WTC11 (cell line): ENCODE measurements around the gene FNDC3A. TPM values are rescaled to one million over a fixed set of nuclear protein-coding genes. Genes with fewer than 3 reads are reported as not detected.

Experiments used
- ATAC-seq: fragments of 200-7000 bp; cut with Tn5 transposase; 2 replicates; pipeline ENCODE4 v1.10.0; 2021; ENCODE audit warnings: mild to moderate bottlenecking, moderate library complexity
- CTCF ChIA-PET: fragments of 300-600 bp; sonication (Branson Sonifier 250); formaldehyde crosslinking; loops from one replicate; lab custom pipeline; 2021; ENCODE audit warnings: antibody characterized with exemption; lab: Charles Lee
- POLR2A ChIA-PET: fragments of 350-600 bp; sonication (Branson Sonifier 250); formaldehyde crosslinking; loops from one replicate; lab custom pipeline; 2021; ENCODE audit warnings: antibody characterized with exemption; lab: Charles Lee
- DNase-seq: peaks from one replicate; pipeline ENCODE4 v3.0.0; 2021; ENCODE audit warnings: low spot score
- H3K27ac Mint-ChIP-seq: 2 replicates; pipeline ENCODE4 v1.8.0; 2021; ENCODE audit warnings: mixed read lengths
- H3K27me3 Mint-ChIP-seq: 2 replicates; pipeline ENCODE4 v1.8.0; 2021; ENCODE audit warnings: low read depth, mild to moderate bottlenecking, moderate library complexity, mixed read lengths
- H3K36me3 Mint-ChIP-seq: 2 replicates; pipeline ENCODE4 v1.8.0; 2021; ENCODE audit warnings: mixed read lengths
- H3K4me1 Mint-ChIP-seq: 2 replicates; pipeline ENCODE4 v1.8.0; 2022; ENCODE audit warnings: mixed read lengths
- H3K4me3 Mint-ChIP-seq: 2 replicates; pipeline ENCODE4 v1.8.0; 2021; ENCODE audit warnings: mild to moderate bottlenecking, moderate library complexity, mixed read lengths
- H3K9me3 Mint-ChIP-seq: 2 replicates; pipeline ENCODE4 v1.8.0; 2021; ENCODE audit warnings: mixed read lengths
- AR ChIP-seq: fragments of 250-450 bp; sonication (Bioruptor Pico); IDR thresholded peaks from 2 replicates; pipeline ENCODE4 v1.9.0; 2021; ENCODE audit warnings: mild to moderate bottlenecking
- ARID4B ChIP-seq: sonication (generic); formaldehyde crosslinking; IDR thresholded peaks from 2 replicates; pipeline ENCODE4 v1.8.0; 2023; ENCODE audit warnings: missing genetic modification reagents, mild to moderate bottlenecking, borderline replicate concordance
- HMGA2 ChIP-seq: fragments of 250-450 bp; sonication (Bioruptor Pico); IDR thresholded peaks from 2 replicates; pipeline ENCODE4 v1.4.0; 2021; ENCODE audit warnings: mild to moderate bottlenecking, moderate library complexity
- JUN ChIP-seq: sonication (generic); formaldehyde crosslinking; IDR thresholded peaks from 2 replicates; pipeline ENCODE4 v1.8.0; 2023; ENCODE audit warnings: mild to moderate bottlenecking, missing genetic modification reagents
- KAT7 ChIP-seq: sonication (generic); formaldehyde crosslinking; IDR thresholded peaks from 2 replicates; pipeline ENCODE4 v1.8.1; 2023; ENCODE audit warnings: missing genetic modification reagents, mild to moderate bottlenecking, borderline replicate concordance
- TEAD4 ChIP-seq: sonication (generic); formaldehyde crosslinking; IDR thresholded peaks from 2 replicates; pipeline ENCODE4 v1.8.0; 2022; ENCODE audit warnings: mild to moderate bottlenecking, missing genetic modification reagents
- USF2 ChIP-seq: sonication (generic); formaldehyde crosslinking; IDR thresholded peaks from 2 replicates; pipeline ENCODE4 v1.8.1; 2023; ENCODE audit warnings: mild to moderate bottlenecking, missing genetic modification reagents, moderate library complexity
- ZNF121 ChIP-seq: sonication (generic); formaldehyde crosslinking; IDR thresholded peaks from 2 replicates; pipeline ENCODE4 v1.8.0; 2023; ENCODE audit warnings: missing genetic modification reagents
- ZNF532 ChIP-seq: fragments of 250-450 bp; sonication (Bioruptor Pico); IDR thresholded peaks from 2 replicates; pipeline ENCODE4 v1.9.0; 2021; ENCODE audit warnings: mild to moderate bottlenecking, borderline replicate concordance
- total RNA-seq: library from RNA; stranded (reverse); gene quantifications from 3 replicates; pipeline ENCODE4 v1.2.3, GENCODE V29; 2021

FNDC3A gene
- total RNA-seq, 1 experiment from 2014 or later = 24.8 TPM

GRCh38 chr13:49053215-49053614, 77.5 kb downstream of the FNDC3A start (continued):
- no peak for TF ChIP-seq ARID4B (CRISPR knock-in tag)
- TF ChIP-seq JUN (CRISPR knock-in tag) = no peak
- no peak for TF ChIP-seq TEAD4
- TF ChIP-seq AR = no peak

GRCh38 chr13:49053906-49054305, 78.2 kb downstream of the FNDC3A start:
- peak; percentile 76 for ATAC-seq
- ChIA-PET POLR2A (no interaction called here), CTCF (no interaction called here)
- H3K36me3 Mint-ChIP-seq = peaks cover 23% of the 10 kb centered on the region
- TF ChIP-seq USF2 (CRISPR knock-in tag) (0 out of 2 replicates have a peak, but pooled peaks have one; percentile 32), HMGA2 (CRISPR knock-in tag) (no peak)
- peaks cover 25% of the 10 kb centered on the region for H3K9me3 Mint-ChIP-seq
- peaks cover 53% of the 10 kb centered on the region for H3K4me1 Mint-ChIP-seq
- H3K27me3 Mint-ChIP-seq = no peaks in the 10 kb centered on the region
- no peak overlapping the region for H3K4me3 Mint-ChIP-seq
- H3K27ac Mint-ChIP-seq = peak overlapping the region; percentile 71
- no peak for DNase-seq

- peaks cover 54% of the 10 kb centered on the region for H3K4me1 Mint-ChIP-seq
- H3K36me3 Mint-ChIP-seq = peaks cover 16% of the 10 kb centered on the region
- DNase-seq = no peak
- ChIA-PET CTCF (no interaction called here), POLR2A (no interaction called here)
- H3K9me3 Mint-ChIP-seq = peaks cover 22% of the 10 kb centered on the region
- H3K27me3 Mint-ChIP-seq = no peaks in the 10 kb centered on the region
- no peak for ATAC-seq
- H3K27ac Mint-ChIP-seq = no peak overlapping the region
- H3K4me3 Mint-ChIP-seq = no peak overlapping the region
- TF ChIP-seq KAT7 (CRISPR knock-in tag) (no peak), ZNF532 (CRISPR knock-in tag) (no peak), ZNF121 (peak; percentile 89)
These were observed 79.3 kb downstream of the FNDC3A start for GRCh38 chr13:49055021-49055420.
